Measurements from ENCODE around the gene PLCB1. TPM values are rescaled to one million over a fixed set of nuclear protein-coding genes. Genes with fewer than 3 reads are reported as not detected.
"Not testable (repeated sequence)": the region's sequence is repeated elsewhere in the genome, so short reads cannot be mapped to it uniquely, and the experiment has no call there.

PLCB1 gene
- total RNA-seq, 1 donor from 2014 or later: 24.4 TPM

DNA sequence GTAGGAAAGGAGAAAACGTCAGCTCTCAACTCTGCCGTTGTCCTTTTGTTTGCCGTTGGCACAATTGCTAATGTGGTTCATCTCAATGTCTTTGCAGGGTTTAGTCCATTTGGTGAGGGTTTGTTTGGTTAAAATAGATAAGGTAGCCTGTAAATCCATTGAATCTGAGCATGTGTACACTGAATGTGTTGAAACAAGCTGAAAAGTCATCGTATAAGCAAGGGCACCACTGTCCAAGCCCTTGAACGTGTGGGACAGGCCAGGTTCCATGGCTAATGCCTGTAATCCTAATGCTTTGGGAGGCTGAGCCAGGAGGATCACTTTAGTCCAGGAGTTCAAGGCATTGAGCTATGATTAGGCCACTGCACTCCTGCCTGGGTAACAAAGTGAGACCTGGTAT, 712.1 kb downstream of the PLCB1 start:
- no peak for DNase-seq (ENCODE audit: extremely low read depth, low read depth, low spot score)

DNA sequence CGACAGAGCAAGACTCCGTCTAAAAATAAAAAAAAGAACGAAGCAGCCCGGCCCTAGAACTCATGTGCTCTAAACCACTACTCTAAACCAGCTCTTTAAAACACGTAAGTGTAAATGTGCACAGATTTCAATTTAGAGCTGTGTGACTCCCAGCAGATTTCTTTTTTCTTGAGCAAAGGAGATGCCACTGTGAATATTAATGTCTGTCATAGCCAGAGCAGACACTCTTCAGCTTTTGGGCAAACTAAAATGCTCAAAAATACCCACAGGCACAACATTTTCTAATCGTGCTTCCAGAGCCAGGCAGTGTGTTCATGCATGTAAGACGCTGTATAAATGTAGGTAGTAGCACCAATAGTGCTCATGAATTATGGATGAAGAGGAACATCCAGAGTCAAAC, 717.9 kb downstream of the PLCB1 start:
- DNase-seq (ENCODE audit: extremely low read depth, low read depth, low spot score): no peak

DNA sequence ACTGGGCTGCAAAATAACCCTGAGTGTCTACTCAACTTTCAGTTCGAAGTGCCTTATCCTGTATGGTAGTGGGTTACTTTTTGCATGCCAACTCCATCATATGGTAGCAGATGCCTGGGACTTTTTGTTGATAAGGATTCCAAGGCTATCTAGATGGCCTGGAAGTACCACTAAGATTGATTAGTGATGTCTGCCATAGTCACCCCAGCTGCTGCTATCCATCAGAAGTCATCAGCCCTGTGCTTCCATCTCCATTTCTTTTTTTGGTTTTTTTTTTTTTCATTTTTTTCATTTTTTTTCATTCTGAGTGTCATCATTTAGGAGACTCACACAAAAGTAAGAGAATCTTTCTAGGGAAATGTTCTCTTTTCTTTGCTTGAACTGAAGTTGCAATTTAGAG, 719.4 kb downstream of the PLCB1 start:
- DNase-seq (ENCODE audit: extremely low read depth, low read depth, low spot score): no peak

DNA sequence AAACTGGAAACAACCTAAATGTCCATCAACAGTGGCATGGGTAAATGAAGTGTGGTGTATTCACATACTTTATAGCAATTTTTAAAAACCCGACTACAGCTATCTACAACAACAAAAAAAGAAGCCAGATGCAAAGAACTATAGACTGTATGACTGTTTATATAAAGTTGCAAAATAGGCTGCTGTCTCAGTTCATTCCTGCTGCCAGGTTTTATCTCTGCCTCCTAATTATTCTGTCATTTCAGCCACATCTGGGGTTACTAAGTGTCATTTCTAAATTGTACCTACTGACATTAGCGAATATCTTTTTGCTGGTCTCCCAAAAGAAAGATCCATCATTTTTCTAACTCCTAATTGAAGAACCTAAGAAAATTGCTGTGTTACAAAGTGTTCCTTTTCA, 719.9 kb downstream of the PLCB1 start:
- DNase-seq (ENCODE audit: extremely low read depth, low read depth, low spot score): not testable (repeated sequence)

DNA sequence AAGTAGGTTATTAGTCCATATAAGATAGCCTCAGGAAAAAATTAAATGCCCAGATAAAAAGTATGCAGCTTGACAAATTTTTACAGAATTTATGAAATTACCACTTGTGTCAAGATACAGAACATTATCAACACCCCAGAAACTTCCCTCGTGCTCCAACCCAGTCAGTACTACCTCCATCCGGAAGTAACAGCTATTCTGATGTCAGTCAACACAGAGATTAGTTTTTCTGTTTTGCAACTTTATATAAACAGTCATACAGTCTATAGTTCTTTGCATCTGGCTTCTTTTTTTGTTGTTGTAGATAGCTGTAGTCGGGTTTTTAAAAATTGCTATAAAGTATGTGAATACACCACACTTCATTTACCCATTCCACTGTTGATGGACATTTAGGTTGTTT, 721.1 kb downstream of the PLCB1 start:
- not testable (repeated sequence) for DNase-seq (ENCODE audit: extremely low read depth, low read depth, low spot score)

DNA sequence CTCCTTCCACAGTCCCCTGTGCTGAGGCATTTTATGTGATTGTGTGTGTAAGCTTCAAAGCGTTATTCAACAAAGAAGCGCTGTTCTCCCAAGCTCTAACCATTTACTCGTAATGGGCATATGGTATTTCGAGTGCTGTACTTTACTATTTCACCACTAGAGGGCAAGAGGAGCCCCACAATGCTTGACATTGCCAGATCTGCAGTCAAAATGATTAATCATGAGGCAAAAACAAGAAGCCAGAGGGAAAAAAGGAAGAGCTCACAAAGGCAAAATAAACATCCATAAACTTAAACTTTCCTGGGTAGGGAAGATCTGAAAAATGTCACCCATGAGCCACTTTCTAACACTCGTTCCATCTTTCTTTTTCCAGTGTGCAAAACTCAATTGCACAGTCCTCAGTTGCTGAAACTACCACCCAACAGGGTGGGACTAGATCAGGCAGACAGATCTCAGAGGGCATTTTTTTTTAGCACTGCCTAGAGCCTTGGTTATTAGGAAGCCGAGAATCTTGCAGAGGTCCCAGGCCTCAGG, 721.8 kb downstream of the PLCB1 start:
- DNase-seq (ENCODE audit: extremely low read depth, low read depth, low spot score): peak; percentile 67

DNA sequence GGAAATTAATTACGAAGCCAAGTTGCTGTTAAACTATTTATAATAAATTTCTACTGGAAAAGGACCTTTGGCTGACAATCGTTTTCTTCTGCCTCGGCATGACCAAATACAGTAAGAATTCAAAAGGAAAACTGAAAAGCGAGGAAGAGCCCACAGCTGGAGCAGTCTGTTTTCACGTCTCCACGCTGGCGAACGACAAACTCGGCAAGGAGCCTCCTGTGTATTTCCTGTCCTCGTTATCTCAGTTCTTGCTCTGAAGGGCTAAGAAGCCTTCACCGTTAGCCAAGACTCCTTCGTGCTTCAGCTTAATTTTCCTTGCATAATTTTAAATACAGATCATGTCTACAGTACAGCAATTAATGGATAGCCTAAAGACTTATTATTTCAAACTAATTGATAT, 722.5 kb downstream of the PLCB1 start:
- no peak for DNase-seq (ENCODE audit: extremely low read depth, low read depth, low spot score)

DNA sequence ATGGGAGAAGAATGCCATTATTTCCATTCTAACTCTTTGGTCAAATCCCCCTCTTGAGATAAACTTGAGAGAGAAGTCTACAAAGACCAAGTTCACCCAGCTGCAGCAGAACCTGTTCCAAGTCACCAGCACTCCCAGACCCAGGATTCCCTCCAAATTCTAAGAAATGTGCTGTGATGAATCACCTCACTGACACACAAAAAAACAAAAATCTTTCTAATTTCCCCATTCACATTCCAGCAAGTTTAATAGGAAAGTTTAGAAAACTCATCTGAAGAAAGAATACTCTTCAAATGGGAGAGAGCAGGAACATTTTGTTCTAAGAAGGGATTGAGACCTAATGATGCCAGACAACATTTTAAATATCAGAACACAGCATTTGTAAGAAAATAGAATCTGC, 723.2 kb downstream of the PLCB1 start:
- no peak for DNase-seq (ENCODE audit: extremely low read depth, low read depth, low spot score)

DNA sequence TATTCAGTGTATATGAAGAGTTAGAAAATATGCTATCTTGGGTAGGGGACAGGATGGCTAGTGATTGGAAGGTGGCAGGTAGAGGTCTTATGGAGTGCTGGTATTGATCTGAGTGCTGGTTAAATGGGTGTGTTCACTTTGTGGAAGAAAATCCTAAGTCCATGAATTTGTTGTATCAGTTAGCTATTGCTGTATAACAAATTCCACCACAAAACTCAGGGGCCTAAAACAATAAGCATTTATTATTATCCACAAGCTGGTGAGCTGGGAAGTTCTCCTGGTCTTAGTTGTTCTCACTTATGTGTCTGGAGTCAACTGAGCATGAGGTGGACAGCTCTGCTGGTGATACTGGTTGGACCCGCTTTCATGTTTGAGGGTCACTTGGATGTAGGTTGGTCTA, 724.6 kb downstream of the PLCB1 start:
- no peak for DNase-seq (ENCODE audit: extremely low read depth, low read depth, low spot score)

DNA sequence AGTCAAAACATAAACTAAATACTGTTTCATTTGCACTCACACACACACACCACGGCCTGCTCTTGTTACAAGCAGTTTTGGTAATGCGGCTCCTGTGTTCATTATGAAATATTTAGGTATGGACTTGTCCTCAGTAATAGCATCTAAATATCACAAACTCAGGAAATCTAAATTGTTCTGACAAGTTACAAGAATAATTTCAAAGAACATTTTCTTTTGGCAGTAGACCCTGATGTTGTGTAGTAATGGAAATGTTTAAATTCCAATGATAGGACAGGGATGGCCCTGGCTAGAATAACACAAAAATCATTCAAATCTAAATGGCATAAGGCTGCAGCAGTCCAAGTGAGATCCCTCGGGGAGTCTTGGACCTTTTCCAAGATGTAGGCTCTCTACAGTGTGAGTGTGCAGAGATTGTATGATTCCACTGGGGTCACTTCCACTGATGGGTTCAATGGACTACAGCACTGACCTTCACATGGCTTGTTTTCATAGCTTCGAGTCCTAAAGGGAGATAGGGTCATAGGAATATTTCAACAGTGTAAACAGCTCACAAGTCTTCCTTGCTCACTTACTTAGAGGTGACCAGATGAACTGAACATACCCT, 726.2 kb downstream of the PLCB1 start:
- no peak for DNase-seq (ENCODE audit: extremely low read depth, low read depth, low spot score)

DNA sequence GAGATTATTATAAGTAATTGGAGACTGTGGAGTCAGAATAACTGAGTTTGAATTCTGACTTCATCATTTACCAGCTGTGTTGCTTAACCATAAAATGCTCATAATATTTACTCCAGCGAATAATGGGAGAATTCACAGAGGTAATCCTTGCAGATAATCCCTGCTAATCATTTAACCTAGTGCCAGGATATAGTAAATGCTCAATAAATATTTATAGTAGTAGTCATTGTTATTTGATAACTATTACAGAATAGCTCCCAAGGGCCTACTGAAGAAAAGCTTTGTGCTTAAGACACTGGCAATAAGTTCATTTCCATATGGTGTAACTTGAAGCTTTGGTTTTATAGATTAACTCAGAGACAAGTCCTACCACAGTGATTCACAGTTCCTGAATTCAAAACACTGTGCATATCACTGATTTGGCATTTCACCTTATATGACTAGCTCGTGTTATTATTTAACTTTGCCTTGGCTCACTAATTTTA, 728.0 kb downstream of the PLCB1 start:
- no peak for DNase-seq (ENCODE audit: extremely low read depth, low read depth, low spot score)

DNA sequence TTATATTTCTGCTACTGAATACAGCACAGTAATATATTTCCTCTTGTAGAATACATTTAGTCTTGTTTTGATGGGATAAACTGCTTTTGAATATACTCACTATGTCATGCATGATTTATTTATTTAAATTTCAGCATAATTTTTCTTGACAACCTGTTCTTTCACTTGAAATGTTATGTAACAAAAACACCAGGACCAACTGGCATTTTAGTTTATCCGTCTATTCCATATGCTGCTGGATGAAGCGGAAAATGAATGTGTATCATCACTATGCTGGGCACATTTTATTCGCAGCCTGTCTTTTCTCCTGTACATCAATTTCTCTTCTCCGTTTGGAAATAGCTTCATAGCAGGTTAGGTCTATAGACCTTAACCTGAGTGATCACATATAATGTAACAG, 730.0 kb downstream of the PLCB1 start:
- no peak for DNase-seq (ENCODE audit: extremely low read depth, low read depth, low spot score)

DNA sequence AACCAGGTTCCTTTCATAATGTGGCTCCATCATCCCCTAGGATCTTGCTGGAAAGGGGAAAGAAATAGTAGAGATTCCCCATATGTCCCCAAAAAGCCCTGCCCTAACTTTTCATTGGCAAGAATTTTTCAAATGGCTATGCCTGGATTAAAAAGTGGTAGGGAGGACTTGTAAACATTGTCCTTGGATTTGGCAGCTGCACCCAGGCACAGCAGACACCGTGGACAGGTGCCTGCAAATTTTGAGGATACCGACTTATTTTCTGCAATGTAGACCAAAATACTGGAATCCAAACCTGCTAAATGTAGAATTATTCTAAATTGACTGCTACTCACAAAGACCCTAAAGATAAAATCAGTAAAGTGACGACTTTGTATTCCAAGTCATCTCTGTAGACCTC, 733.6 kb downstream of the PLCB1 start:
- DNase-seq (ENCODE audit: extremely low read depth, low read depth, low spot score): no peak

DNA sequence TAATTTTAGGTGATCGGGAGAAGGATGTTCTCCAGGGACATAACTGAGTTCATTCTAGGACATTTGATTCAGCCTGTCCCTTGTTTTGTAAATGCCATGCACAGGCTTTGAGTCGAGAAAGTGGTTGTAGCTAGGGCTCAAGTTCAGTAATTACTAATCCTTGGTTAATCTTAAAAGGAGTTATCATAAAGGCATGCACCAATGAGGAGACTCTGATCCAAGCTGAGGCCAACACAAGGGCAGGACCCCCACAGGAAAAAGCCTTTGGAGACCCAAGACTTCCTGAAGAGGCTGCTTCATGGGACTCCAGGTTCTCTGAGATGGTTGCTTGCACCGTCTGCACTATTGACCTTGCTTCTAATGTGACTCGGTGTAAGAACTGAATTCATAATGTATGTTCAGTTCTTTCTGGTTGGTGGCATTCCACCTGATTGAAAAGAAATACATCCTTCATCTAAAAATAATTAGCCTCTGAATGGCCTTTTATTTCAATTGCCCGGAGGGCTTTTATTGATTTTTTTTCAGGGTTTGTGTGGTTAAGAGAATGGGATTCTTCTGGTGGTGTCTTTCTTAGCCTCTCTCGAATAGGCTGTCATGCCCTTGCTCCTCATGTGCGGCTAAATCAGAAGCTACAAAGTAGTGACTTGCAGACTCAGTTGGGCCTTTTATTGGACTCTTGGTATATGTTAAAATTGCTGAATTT, 735.1 kb downstream of the PLCB1 start:
- DNase-seq (ENCODE audit: extremely low read depth, low read depth, low spot score): no peak

DNA sequence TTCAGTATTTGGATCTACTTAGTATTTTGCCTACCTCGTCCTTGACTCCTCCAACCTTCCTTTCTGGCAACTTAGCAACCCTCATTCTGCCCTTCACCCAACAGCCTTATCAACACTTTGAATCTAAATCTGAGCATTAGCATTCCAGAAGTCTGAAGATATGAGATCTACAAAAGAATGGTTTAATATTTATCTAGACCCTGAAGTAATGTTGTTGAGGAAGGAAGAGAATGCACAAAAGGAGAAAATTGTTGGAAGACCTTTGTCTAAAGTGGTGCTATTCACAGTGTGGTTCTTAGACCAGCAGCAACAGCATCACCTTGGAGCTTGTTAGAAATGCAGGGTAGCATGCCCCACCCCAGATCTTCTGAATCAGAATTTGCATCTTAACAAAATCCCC, 738.6 kb downstream of the PLCB1 start:
- no peak for DNase-seq (ENCODE audit: extremely low read depth, low read depth, low spot score)

DNA sequence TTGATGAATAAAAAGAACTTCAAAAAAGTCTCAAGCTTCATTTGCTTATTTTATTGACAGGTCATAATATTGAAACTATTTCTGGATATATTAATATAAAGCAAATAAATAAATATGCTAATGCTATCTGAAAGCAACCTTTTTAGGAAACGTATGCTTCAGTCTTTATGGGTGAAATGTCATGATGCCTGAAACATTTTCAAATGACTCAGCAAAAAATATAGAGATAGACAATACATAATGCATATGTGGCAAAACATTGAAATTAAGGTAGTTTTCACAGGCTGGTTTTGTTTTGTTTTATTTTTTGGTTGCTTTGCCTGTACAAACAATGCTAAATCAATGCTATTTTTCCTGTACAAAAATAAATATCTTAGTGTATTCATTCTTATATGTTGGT, 742.4 kb downstream of the PLCB1 start:
- DNase-seq (ENCODE audit: extremely low read depth, low read depth, low spot score): no peak

DNA sequence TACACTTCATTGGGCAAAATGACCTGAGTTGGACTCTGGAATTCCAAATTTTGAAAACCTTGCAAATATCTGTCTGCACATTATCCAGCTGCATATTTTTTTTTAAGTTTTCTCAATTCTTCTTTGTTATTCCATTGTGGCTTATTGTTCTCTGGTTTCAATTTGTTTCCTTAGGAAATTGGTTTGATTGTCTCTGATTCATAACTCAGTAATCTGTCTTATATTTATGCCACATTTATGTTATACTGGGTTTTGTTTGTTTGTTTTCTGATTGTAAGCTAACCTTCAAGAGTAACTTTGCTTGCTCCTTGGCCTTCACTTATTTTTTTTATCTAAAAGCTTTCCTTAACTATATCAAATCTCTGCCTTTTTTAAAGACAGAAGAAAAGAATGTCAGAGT, 743.5 kb downstream of the PLCB1 start:
- no peak for DNase-seq (ENCODE audit: extremely low read depth, low read depth, low spot score)

DNA sequence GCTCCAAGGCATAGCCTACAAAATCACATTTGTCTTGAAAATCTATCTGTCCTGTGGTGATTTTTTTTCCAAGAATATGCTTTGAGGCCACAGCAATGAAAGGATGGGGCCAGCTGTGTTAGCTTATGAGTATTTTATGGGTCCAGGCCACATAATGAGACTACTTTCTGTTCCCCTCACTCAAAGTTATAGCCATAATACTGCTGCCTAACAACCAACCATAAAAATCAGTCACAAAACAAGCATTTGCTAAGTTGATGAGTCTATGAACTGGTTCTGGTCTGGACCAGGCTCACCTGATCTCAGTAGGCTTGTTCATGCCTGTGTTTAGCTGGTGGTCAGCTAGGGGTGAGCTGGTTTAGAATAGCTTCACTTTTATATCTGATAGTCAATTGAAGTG, 744.3 kb downstream of the PLCB1 start:
- DNase-seq (ENCODE audit: extremely low read depth, low read depth, low spot score): no peak

DNA sequence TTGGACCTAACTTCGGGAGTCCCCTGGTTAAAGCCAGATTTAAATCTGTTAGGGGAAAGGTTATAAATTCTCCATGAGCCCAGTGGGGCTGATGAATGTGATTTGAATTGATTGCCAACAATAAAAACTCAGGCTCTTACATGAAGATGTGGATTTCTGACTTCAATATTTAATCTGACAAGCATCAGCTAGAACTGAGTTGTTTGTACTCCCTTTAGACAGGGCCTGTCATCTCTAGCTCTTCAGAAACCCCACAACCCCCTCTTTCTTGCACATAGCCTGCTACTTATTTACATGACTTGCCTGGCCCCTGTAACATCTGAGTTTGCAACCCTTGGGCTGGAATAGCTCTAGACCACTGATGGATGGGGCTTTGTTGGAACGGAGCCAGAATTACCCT, 745.2 kb downstream of the PLCB1 start:
- DNase-seq (ENCODE audit: extremely low read depth, low read depth, low spot score): no peak

DNA sequence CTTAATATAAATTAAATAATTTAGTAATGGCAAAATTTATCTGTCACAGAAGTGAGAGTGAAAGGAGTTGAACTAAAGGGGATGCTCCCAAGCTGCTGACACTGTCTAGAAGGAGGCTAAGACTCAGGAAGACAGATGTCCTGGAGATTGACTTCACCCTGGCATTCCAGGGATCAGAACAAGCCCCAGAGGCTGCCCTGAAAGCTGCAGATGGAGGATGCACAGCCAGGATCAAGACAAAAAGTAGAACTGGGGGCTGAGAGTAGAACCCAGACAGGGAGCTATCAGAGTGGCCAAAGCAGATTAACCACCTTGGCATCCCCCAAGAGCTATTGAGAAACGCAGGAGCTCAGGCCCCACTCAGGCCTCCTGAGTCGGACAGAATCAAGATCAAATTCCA, 747.6 kb downstream of the PLCB1 start:
- DNase-seq (ENCODE audit: extremely low read depth, low read depth, low spot score): no peak

DNA sequence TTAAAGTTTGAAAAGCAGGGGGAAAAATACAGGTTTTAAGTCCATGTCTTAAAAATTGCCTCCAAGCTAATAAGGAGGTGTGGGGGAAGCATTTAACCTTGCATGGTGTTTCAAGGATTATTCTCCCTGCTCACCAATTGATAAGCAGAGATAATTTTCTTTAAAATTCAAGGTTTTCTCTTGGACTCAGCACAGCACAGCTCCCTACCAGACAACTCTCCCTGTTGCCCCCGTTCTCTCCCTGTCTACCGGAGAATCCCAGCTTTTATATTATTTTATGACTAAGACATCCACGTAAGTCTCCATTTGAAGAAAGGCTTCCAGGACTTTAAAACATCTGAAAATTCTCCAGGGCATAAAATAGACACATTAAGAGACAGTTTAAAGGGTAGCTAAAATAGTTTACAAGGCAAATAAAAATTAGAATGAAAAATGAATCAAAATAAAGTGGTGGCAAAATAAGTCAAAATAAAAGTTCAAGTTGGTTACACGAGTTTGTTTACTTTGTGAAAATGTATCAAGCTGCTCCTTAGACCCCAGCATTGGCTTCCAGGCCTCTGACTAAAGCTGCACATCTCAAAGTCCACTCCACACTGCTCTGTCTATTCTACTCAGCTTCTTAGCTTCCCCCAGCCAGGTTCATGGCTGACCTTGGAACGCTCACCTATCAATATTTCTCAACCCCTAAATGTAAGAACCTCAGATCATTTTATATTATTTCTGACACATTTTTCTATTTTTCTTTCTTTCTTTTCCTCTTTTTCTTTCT, 748.2 kb downstream of the PLCB1 start:
- no peak for DNase-seq (ENCODE audit: extremely low read depth, low read depth, low spot score)

DNA sequence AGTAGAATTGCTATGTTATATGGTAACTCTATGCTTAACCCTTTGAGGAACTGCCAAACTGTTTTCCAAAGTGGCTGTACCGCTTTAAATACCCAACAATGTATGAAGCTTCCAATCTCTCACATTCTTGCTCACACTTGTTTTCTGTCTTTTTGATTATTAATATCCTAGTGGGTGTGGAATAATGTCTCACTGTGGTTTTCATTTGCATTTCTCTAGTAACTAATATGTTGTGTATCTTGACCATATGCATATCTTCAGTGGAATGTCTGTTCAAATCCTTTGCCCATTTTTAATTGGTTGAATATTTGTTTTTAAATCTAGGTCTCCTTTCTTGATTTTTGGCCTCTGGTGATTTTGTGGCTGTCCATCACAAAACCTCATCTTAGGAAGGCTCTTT, 759.0 kb downstream of the PLCB1 start:
- no peak for DNase-seq (ENCODE audit: extremely low read depth, low read depth, low spot score)

Measured in glomerular endothelial cell (primary cell).